Measurements from ENCODE around the gene NCOA5. TPM values are rescaled to one million over a fixed set of nuclear protein-coding genes. Genes with fewer than 3 reads are reported as not detected.

NCOA5 gene
- total RNA-seq, 1 donor from 2014 or later, result 27.5 TPM

GRCh38 chr20:46077642-46078305, 12.0 kb downstream of the NCOA5 start:
- DNase-seq (ENCODE audit: low spot score), result no peak
- intact Hi-C loops (cut with micrococcal nuclease), result no loop called here
- no peaks in the 10 kb centered on the region for H3K9me3 Mint-ChIP-seq
- H3K4me3 Mint-ChIP-seq (ENCODE audit: low read depth), result no peak overlapping the region
- H3K27me3 Mint-ChIP-seq (ENCODE audit: low read depth), result no peaks in the 10 kb centered on the region
- H3K36me3 Mint-ChIP-seq (ENCODE audit: low read depth), result peaks cover 37% of the 10 kb centered on the region
- H3K27ac Mint-ChIP-seq, result no peak overlapping the region
- H3K4me1 Mint-ChIP-seq (ENCODE audit: low read depth), result peaks cover 2% of the 10 kb centered on the region

- peaks cover 2% of the 10 kb centered on the region for H3K4me1 Mint-ChIP-seq (ENCODE audit: low read depth)
- H3K9me3 Mint-ChIP-seq, result no peaks in the 10 kb centered on the region
- H3K36me3 Mint-ChIP-seq (ENCODE audit: low read depth), result peaks cover 37% of the 10 kb centered on the region
- no peak for DNase-seq (ENCODE audit: low spot score)
- no peaks in the 10 kb centered on the region for H3K27me3 Mint-ChIP-seq (ENCODE audit: low read depth)
- intact Hi-C loops (cut with micrococcal nuclease), result no loop called here
- H3K27ac Mint-ChIP-seq, result no peak overlapping the region
- H3K4me3 Mint-ChIP-seq (ENCODE audit: low read depth), result no peak overlapping the region
Observed at GRCh38 chr20:46076806-46077205, 13.0 kb downstream of the NCOA5 start.

- DNase-seq (ENCODE audit: low spot score), result no peak
- peaks cover 2% of the 10 kb centered on the region for H3K4me1 Mint-ChIP-seq (ENCODE audit: low read depth)
- no peaks in the 10 kb centered on the region for H3K9me3 Mint-ChIP-seq
- H3K27me3 Mint-ChIP-seq (ENCODE audit: low read depth), result no peaks in the 10 kb centered on the region
- peaks cover 35% of the 10 kb centered on the region for H3K36me3 Mint-ChIP-seq (ENCODE audit: low read depth)
- no peak overlapping the region for H3K4me3 Mint-ChIP-seq (ENCODE audit: low read depth)
- intact Hi-C loops (cut with micrococcal nuclease), result no loop called here
- no peak overlapping the region for H3K27ac Mint-ChIP-seq
Observed at GRCh38 chr20:46074006-46074405, 15.8 kb downstream of the NCOA5 start.

- intact Hi-C loops (cut with micrococcal nuclease), result no loop called here
- DNase-seq (ENCODE audit: low spot score), result no peak
Observed at GRCh38 chr20:46073443-46073842, 16.3 kb downstream of the NCOA5 start.

GRCh38 chr20:46073024-46073423, 16.7 kb downstream of the NCOA5 start:
- Mint-ChIP-seq H3K4me3 (ENCODE audit: low read depth) (no peak overlapping the region), H3K27me3 (ENCODE audit: low read depth) (no peaks in the 10 kb centered on the region), H3K36me3 (ENCODE audit: low read depth) (peaks cover 32% of the 10 kb centered on the region), H3K27ac (no peak overlapping the region), H3K4me1 (ENCODE audit: low read depth) (peaks cover 2% of the 10 kb centered on the region), H3K9me3 (no peaks in the 10 kb centered on the region)
- intact Hi-C loops (cut with micrococcal nuclease), result no loop called here
- no peak for DNase-seq (ENCODE audit: low spot score)

More at GRCh38 chr20:46073443-46073842, 16.3 kb downstream of the NCOA5 start:
- no peaks in the 10 kb centered on the region for H3K27me3 Mint-ChIP-seq (ENCODE audit: low read depth)
- no peak overlapping the region for H3K27ac Mint-ChIP-seq
- H3K36me3 Mint-ChIP-seq (ENCODE audit: low read depth), result peaks cover 32% of the 10 kb centered on the region
- peaks cover 2% of the 10 kb centered on the region for H3K4me1 Mint-ChIP-seq (ENCODE audit: low read depth)
- no peaks in the 10 kb centered on the region for H3K9me3 Mint-ChIP-seq
- no peak overlapping the region for H3K4me3 Mint-ChIP-seq (ENCODE audit: low read depth)

GRCh38 chr20:46071573-46071972, 18.2 kb downstream of the NCOA5 start:
- Mint-ChIP-seq H3K36me3 (ENCODE audit: low read depth) (peaks cover 33% of the 10 kb centered on the region), H3K27ac (no peak overlapping the region), H3K9me3 (no peaks in the 10 kb centered on the region)

GRCh38 chr20:46070215-46070900, 19.4 kb downstream of the NCOA5 start:
- no peak overlapping the region for H3K4me3 Mint-ChIP-seq (ENCODE audit: low read depth)
- no peak for DNase-seq (ENCODE audit: low spot score)
- H3K36me3 Mint-ChIP-seq (ENCODE audit: low read depth), result peaks cover 41% of the 10 kb centered on the region
- no peaks in the 10 kb centered on the region for H3K27me3 Mint-ChIP-seq (ENCODE audit: low read depth)
- intact Hi-C loops (cut with micrococcal nuclease), result no loop called here
- no peak overlapping the region for H3K27ac Mint-ChIP-seq
- H3K9me3 Mint-ChIP-seq, result no peaks in the 10 kb centered on the region
- peaks cover 4% of the 10 kb centered on the region for H3K4me1 Mint-ChIP-seq (ENCODE audit: low read depth)

More at GRCh38 chr20:46071573-46071972, 18.2 kb downstream of the NCOA5 start:
- DNase-seq (ENCODE audit: low spot score), result no peak
- Mint-ChIP-seq H3K27me3 (ENCODE audit: low read depth) (no peaks in the 10 kb centered on the region), H3K4me1 (ENCODE audit: low read depth) (peaks cover 2% of the 10 kb centered on the region), H3K4me3 (ENCODE audit: low read depth) (no peak overlapping the region)
- intact Hi-C loops (cut with micrococcal nuclease), result no loop called here

GRCh38 chr20:46065691-46066090, 24.1 kb downstream of the NCOA5 start:
- Mint-ChIP-seq H3K27me3 (ENCODE audit: low read depth) (no peaks in the 10 kb centered on the region), H3K27ac (no peak overlapping the region)
- intact Hi-C loops (cut with micrococcal nuclease), result no loop called here

GRCh38 chr20:46065006-46065405, 24.8 kb downstream of the NCOA5 start:
- intact Hi-C loops (cut with micrococcal nuclease), result no loop called here

More at GRCh38 chr20:46065691-46066090, 24.1 kb downstream of the NCOA5 start:
- Mint-ChIP-seq H3K9me3 (no peaks in the 10 kb centered on the region), H3K4me3 (ENCODE audit: low read depth) (no peak overlapping the region), H3K36me3 (ENCODE audit: low read depth) (peaks cover 76% of the 10 kb centered on the region), H3K4me1 (ENCODE audit: low read depth) (peaks cover 33% of the 10 kb centered on the region)
- DNase-seq (ENCODE audit: low spot score), result no peak

GRCh38 chr20:46063652-46064054, 26.1 kb downstream of the NCOA5 start:
- peak overlapping the region; percentile 81 for H3K27ac Mint-ChIP-seq
- intact Hi-C loops (cut with micrococcal nuclease), result loop anchor here (5.0 kb wide), 1 partner anchor 41 kb away; no protein-coding TSS in a partner anchor
- no peak overlapping the region for H3K4me3 Mint-ChIP-seq (ENCODE audit: low read depth)
- no peaks in the 10 kb centered on the region for H3K9me3 Mint-ChIP-seq
- peaks cover 5% of the 10 kb centered on the region for H3K27me3 Mint-ChIP-seq (ENCODE audit: low read depth)
- no peak for DNase-seq (ENCODE audit: low spot score)
- H3K36me3 Mint-ChIP-seq (ENCODE audit: low read depth), result peaks cover 83% of the 10 kb centered on the region
- peaks cover 46% of the 10 kb centered on the region for H3K4me1 Mint-ChIP-seq (ENCODE audit: low read depth)

More at GRCh38 chr20:46065006-46065405, 24.8 kb downstream of the NCOA5 start:
- no peak overlapping the region for H3K4me3 Mint-ChIP-seq (ENCODE audit: low read depth)
- H3K27me3 Mint-ChIP-seq (ENCODE audit: low read depth), result no peaks in the 10 kb centered on the region
- peaks cover 39% of the 10 kb centered on the region for H3K4me1 Mint-ChIP-seq (ENCODE audit: low read depth)
- H3K9me3 Mint-ChIP-seq, result no peaks in the 10 kb centered on the region
- peak overlapping the region; percentile 2 for H3K27ac Mint-ChIP-seq
- no peak for DNase-seq (ENCODE audit: low spot score)
- H3K36me3 Mint-ChIP-seq (ENCODE audit: low read depth), result peaks cover 83% of the 10 kb centered on the region

- DNase-seq (ENCODE audit: low spot score), result no peak
- Mint-ChIP-seq H3K36me3 (ENCODE audit: low read depth) (peaks cover 78% of the 10 kb centered on the region), H3K4me3 (ENCODE audit: low read depth) (no peak overlapping the region), H3K27me3 (ENCODE audit: low read depth) (peaks cover 8% of the 10 kb centered on the region), H3K27ac (peak overlapping the region; percentile 81), H3K9me3 (no peaks in the 10 kb centered on the region), H3K4me1 (ENCODE audit: low read depth) (peaks cover 48% of the 10 kb centered on the region)
- intact Hi-C loops (cut with micrococcal nuclease), result loop anchor here (5.0 kb wide), 1 partner anchor 41 kb away; no protein-coding TSS in a partner anchor
Observed at GRCh38 chr20:46063151-46063550, 26.6 kb downstream of the NCOA5 start.

- no peak overlapping the region for H3K4me3 Mint-ChIP-seq (ENCODE audit: low read depth)
- no peak for DNase-seq (ENCODE audit: low spot score)
- intact Hi-C loops (cut with micrococcal nuclease), result loop anchor here (5.0 kb wide), 1 partner anchor 40 kb away; no protein-coding TSS in a partner anchor
- H3K36me3 Mint-ChIP-seq (ENCODE audit: low read depth), result peaks cover 73% of the 10 kb centered on the region
- H3K27me3 Mint-ChIP-seq (ENCODE audit: low read depth), result peaks cover 10% of the 10 kb centered on the region
- H3K4me1 Mint-ChIP-seq (ENCODE audit: low read depth), result peaks cover 50% of the 10 kb centered on the region
- H3K9me3 Mint-ChIP-seq, result no peaks in the 10 kb centered on the region
- H3K27ac Mint-ChIP-seq, result no peak overlapping the region
Observed at GRCh38 chr20:46062621-46063020, 27.1 kb downstream of the NCOA5 start.

GRCh38 chr20:46062151-46062550, 27.6 kb downstream of the NCOA5 start:
- DNase-seq (ENCODE audit: low spot score), result no peak
- intact Hi-C loops (cut with micrococcal nuclease), result loop anchor here (5.0 kb wide), 1 partner anchor 40 kb away; no protein-coding TSS in a partner anchor
- Mint-ChIP-seq H3K36me3 (ENCODE audit: low read depth) (peaks cover 73% of the 10 kb centered on the region), H3K27me3 (ENCODE audit: low read depth) (peaks cover 12% of the 10 kb centered on the region), H3K9me3 (no peaks in the 10 kb centered on the region), H3K4me3 (ENCODE audit: low read depth) (no peak overlapping the region), H3K27ac (no peak overlapping the region), H3K4me1 (ENCODE audit: low read depth) (peaks cover 50% of the 10 kb centered on the region)
